A549 (cell line): Measurements from ENCODE around the gene WIPF3. TPM values are rescaled to one million over a fixed set of nuclear protein-coding genes. Genes with fewer than 3 reads are reported as not detected.
"Not testable (repeated sequence)": the region's sequence is repeated elsewhere in the genome, so short reads cannot be mapped to it uniquely, and the experiment has no call there.

ENCODE experiments used
- ATAC-seq, 2 experiments: fragments of 200-7000 bp in 1 of 2; fragments of >200 bp in 1 of 2; cut with Nextera tagmentation in 1 of 2; cut with Tn5 transposase in 1 of 2; 3 replicates each; pipeline versions ENCODE4 v1.8.0 to v1.9.1; 2018 to 2020; ENCODE audit warnings: mild to moderate bottlenecking in 1 of 2, moderate library complexity in 1 of 2
- CTCF ChIA-PET: fragments of 300-600 bp; sonication (Branson Sonifier 250); formaldehyde crosslinking; extraction: SDS; loops from one replicate; lab custom pipeline; 2021; ENCODE audit warnings: antibody characterized with exemption, inconsistent platforms; lab: Yijun Ruan, JAX
- POLR2A ChIA-PET: fragments of 350-600 bp; formaldehyde crosslinking; extraction: SDS; loops from one replicate; lab custom pipeline; 2021; ENCODE audit warnings: antibody characterized with exemption, inconsistent platforms; lab: Yijun Ruan, JAX
- DNase-seq, 2 experiments: peaks; one replicate each; pipeline versions ENCODE4 v3.0.0 to v3.0.0-alpha.2; 2011 to 2016; ENCODE audit warnings: low read depth in 1 of 2, low spot score in 1 of 2
- FAIRE-seq: peaks from 2 replicates; lab custom pipeline; 2011; peaks lifted over from hg19 to GRCh38; lab: Jason Lieb, UNC
- H3K27ac ChIP-seq, 2 experiments: fragments of >200 bp; sonication (Bioruptor Twin); formaldehyde crosslinking; 3 replicates each; pipeline ENCODE4 v1.5.1; 2016 to 2017
- H3K4me1 ChIP-seq: fragments of >200 bp; sonication (Bioruptor Twin); formaldehyde crosslinking; 3 replicates; pipeline ENCODE4 v1.6.1; 2016
- H3K4me2 ChIP-seq: fragments of >200 bp; sonication (Bioruptor Twin); formaldehyde crosslinking; 3 replicates; pipeline ENCODE4 v1.6.1; 2016
- H3K4me3 ChIP-seq: fragments of >200 bp; sonication (Bioruptor Twin); formaldehyde crosslinking; 3 replicates; pipeline ENCODE4 v1.5.1; 2016
- H3K9me3 ChIP-seq: fragments of >200 bp; sonication (Bioruptor Twin); formaldehyde crosslinking; 3 replicates; pipeline ENCODE4 v1.6.1; 2016
- CHD2 ChIP-seq: fragments of 150-350 bp; IDR thresholded peaks from 2 replicates; pipeline ENCODE4 v1.6.1; 2014; ENCODE audit warnings: low read length; ENCODE audit not compliant: partially characterized antibody
- EHF ChIP-seq: fragments of 250-450 bp; sonication (Bioruptor Pico); IDR thresholded peaks from 2 replicates; pipeline ENCODE4 v1.5.0; 2020; ENCODE audit warnings: mild to moderate bottlenecking
- EHMT2 ChIP-seq: fragments of 200-600 bp; sonication (generic); IDR thresholded peaks from 2 replicates; pipeline ENCODE4 v1.6.1; 2016; ENCODE audit warnings: antibody characterized with exemption, low read depth, mild to moderate bottlenecking, moderate library complexity
- ESRRA ChIP-seq: fragments of 150-350 bp; IDR thresholded peaks from 2 replicates; pipeline ENCODE4 v1.6.1; 2014; ENCODE audit warnings: mild to moderate bottlenecking, low read length, borderline replicate concordance
- FOSL2 ChIP-seq, 2 experiments: fragments of 450-650 bp in 1 of 2; fragments of >200 bp in 1 of 2; sonication (Bioruptor Twin) in 1 of 2; formaldehyde crosslinking; IDR thresholded peaks; 2 replicates each; pipeline versions ENCODE4 v1.5.0 to v1.6.1; 2016 to 2020; ENCODE audit warnings: mild to moderate bottlenecking in 1 of 2, moderate library complexity in 1 of 2
- HOXA7 ChIP-seq: fragments of 250-450 bp; sonication (Bioruptor Pico); IDR thresholded peaks from 2 replicates; pipeline ENCODE4 v1.5.0; 2020; ENCODE audit warnings: mild to moderate bottlenecking, moderate library complexity
- HOXB13 ChIP-seq: fragments of 250-450 bp; sonication (Bioruptor Pico); IDR thresholded peaks from 2 replicates; pipeline ENCODE4 v1.5.0; 2020; ENCODE audit warnings: low read depth, mild to moderate bottlenecking, moderate library complexity
- KDM5A ChIP-seq: fragments of 200-600 bp; sonication (generic); IDR thresholded peaks from 2 replicates; pipeline ENCODE4 v1.6.1; 2016; ENCODE audit warnings: antibody characterized with exemption, mild to moderate bottlenecking
- MAFK ChIP-seq: fragments of 450-650 bp; IDR thresholded peaks from 2 replicates; pipeline ENCODE4 v1.6.1; 2014; ENCODE audit not compliant: partially characterized antibody
- MYC ChIP-seq: IDR thresholded peaks from 2 replicates; pipeline ENCODE4 v1.6.1; 2012; ENCODE audit warnings: mild to moderate bottlenecking, inconsistent platforms, low read length, improper control_type of control experiment, borderline replicate concordance
- NR3C1 ChIP-seq: fragments of >200 bp; sonication (Bioruptor Twin); formaldehyde crosslinking; IDR thresholded peaks from 3 replicates; pipeline ENCODE4 v1.6.1; 2017
- POLR2A ChIP-seq: IDR thresholded peaks from 2 replicates; pipeline ENCODE4 v1.6.1; 2012; ENCODE audit warnings: mild to moderate bottlenecking, low read length
- POLR2AphosphoS2 ChIP-seq: conservative IDR thresholded peaks from 2 replicates; pipeline ENCODE4 v1.6.1; 2012; ENCODE audit warnings: low read length, improper control_type of control experiment, inconsistent platforms
- RAD21 ChIP-seq, 2 experiments: fragments of >200 bp in 1 of 2; sonication (Bioruptor Twin) in 1 of 2; formaldehyde crosslinking in 1 of 2; IDR thresholded peaks in 1 of 2; conservative IDR thresholded peaks in 1 of 2; 2 replicates in 1 of 2; 3 replicates in 1 of 2; pipeline ENCODE4 v1.6.1; 2012 to 2018; ENCODE audit warnings: inconsistent platforms in 1 of 2
- RCOR1 ChIP-seq: fragments of 150-350 bp; IDR thresholded peaks from 2 replicates; pipeline ENCODE4 v1.6.1; 2014; ENCODE audit warnings: antibody characterized with exemption, low read length, low read depth
- SMC3 ChIP-seq: fragments of >200 bp; sonication (Bioruptor Twin); formaldehyde crosslinking; IDR thresholded peaks from 3 replicates; pipeline ENCODE4 v1.6.1; 2018; ENCODE audit warnings: inconsistent platforms
- SREBF2 ChIP-seq: fragments of 450-650 bp; IDR thresholded peaks from 2 replicates; pipeline ENCODE4 v1.6.1; 2014; ENCODE audit warnings: mild to moderate bottlenecking, moderate library complexity
- ZNF302 ChIP-seq: fragments of 250-450 bp; sonication (Bioruptor Pico); IDR thresholded peaks from 2 replicates; pipeline ENCODE4 v1.9.0; 2021; ENCODE audit warnings: inconsistent platforms, mild to moderate bottlenecking, moderate library complexity
- WGBS: methylation state at CpG from one replicate; pipeline ENCODE4 v1.1.6; 2017; ENCODE audit errors: missing lambda C conversion rate; 5-methylcytosine and 5-hydroxymethylcytosine counted together
- polyA plus RNA-seq, 4 experiments: library from polyadenylated mRNA; depleted of rRNA in 3 of 4; stranded (reverse); fragments of >200 nt; fragmentation: RNase III in 1 of 4; extraction: RNeasy Plus Mini Kit Qiagen cat#74134 plus additional on column Dnase treatment in 1 of 4; gene quantifications; 2 replicates in 3 of 4; 3 replicates in 1 of 4; pipeline ENCODE4 v1.2.3, GENCODE V29; 2011 to 2017
- TF ChIP-seq, protein P1 (sequence below): fragments of 150-350 bp; IDR thresholded peaks from 2 replicates; pipeline ENCODE4 v1.6.1; 2014; ENCODE audit warnings: low read depth, mild to moderate bottlenecking, low read length
- TF ChIP-seq, protein P2 (sequence below): IDR thresholded peaks from 2 replicates; pipeline ENCODE4 v1.6.1; 2012; ENCODE audit warnings: low read depth, borderline replicate concordance
- TF ChIP-seq, protein P3 (sequence below): fragments of >200 bp; sonication (Bioruptor Twin); formaldehyde crosslinking; IDR thresholded peaks from 2 replicates; pipeline ENCODE4 v1.6.1; 2016
- TF ChIP-seq, protein P4 (sequence below): fragments of >200 bp; sonication (Bioruptor Twin); formaldehyde crosslinking; IDR thresholded peaks from 3 replicates; pipeline ENCODE4 v1.5.1; 2016
- TF ChIP-seq, protein P5 (sequence below): fragments of >200 bp; sonication (Bioruptor Twin); formaldehyde crosslinking; IDR thresholded peaks from 3 replicates; pipeline ENCODE4 v1.6.1; 2016

The WIPF3 gene
- polyA plus RNA-seq, 2 of the 4 experiments (the other 2 are of a cell fraction): 0.10 to 0.30 TPM

DNA sequence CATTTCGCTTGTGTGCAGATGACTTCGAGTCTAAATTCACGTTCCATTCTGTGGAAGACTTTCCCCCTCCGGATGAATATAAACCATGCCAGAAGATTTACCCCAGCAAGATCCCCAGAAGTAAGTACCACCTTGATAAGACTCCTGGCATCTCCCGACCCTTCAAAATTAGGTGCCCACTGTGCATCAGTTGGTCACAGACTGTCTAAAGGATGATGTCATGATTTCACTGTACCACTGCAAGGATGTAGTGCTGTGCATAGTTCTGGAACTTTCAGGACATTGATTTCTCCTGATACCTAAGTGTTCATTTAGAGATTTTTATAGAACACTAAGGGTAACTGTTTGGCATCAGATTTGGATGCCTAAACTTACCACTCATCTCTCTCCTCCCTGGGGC lies 83.0 kb downstream of the WIPF3 start:
- Histone ChIP-seq H3K4me1 (no peaks in the 10 kb centered on the region), H3K4me2 (no peak overlapping the region), H3K9me3 (no peaks in the 10 kb centered on the region), H3K27ac (no peak overlapping the region), H3K4me3 (no peak overlapping the region)
- no peak for DNase-seq
- 65% methylated on average over 5 of the region's 5 CpGs for WGBS
- FAIRE-seq: no peak
- CTCF ChIA-PET: interaction anchor here (1.0 to 1.3 kb wide), 2 partner anchors 9 to 11 kb away, joined by 3 to 7 read pairs; no protein-coding TSS in a partner anchor
- TF ChIP-seq NR3C1 (no peak), MYC (no peak), FOSL2 (IDR thresholded peaks at IDR 0.05) (no peak), FOSL2 (CRISPR knock-in tag; IDR thresholded peaks at IDR 0.05) (no peak), POLR2AphosphoS2 (no peak), SMC3 (no peak), HOXB13 (CRISPR knock-in tag) (no peak), KDM5A (no peak)
- TF ChIP-seq, protein P1, sequence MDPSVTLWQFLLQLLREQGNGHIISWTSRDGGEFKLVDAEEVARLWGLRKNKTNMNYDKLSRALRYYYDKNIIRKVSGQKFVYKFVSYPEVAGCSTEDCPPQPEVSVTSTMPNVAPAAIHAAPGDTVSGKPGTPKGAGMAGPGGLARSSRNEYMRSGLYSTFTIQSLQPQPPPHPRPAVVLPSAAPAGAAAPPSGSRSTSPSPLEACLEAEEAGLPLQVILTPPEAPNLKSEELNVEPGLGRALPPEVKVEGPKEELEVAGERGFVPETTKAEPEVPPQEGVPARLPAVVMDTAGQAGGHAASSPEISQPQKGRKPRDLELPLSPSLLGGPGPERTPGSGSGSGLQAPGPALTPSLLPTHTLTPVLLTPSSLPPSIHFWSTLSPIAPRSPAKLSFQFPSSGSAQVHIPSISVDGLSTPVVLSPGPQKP: no peak
- POLR2A ChIA-PET: no interaction called here
- ATAC-seq: no peak

DNA sequence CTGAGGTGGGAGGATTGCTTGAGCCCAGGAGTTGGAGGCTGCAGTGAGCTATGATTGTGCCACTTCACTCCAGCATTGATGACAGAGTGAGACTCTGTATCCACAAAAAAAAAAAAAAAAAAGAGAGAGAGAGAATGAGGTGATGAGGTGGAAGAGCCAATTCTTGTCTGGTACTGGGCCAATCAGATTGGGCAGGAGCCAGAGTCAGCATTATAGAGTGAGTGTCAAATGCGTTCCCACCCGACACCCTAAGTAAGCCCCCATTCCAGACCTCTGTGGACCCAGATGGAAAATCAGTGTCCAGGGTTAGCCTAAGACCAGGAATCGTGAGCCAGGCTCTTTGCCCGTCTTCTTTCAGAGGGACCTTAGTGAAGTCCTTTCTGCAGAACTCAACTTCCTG lies 83.9 kb downstream of the WIPF3 start:
- no peak for DNase-seq
- no peak for FAIRE-seq
- Histone ChIP-seq H3K4me3 (no peak overlapping the region), H3K4me2 (no peak overlapping the region), H3K27ac (no peak overlapping the region), H3K4me1 (no peaks in the 10 kb centered on the region), H3K9me3 (no peaks in the 10 kb centered on the region)
- WGBS: 92% methylated on average over 3 of the region's 4 CpGs
- no peak for TF ChIP-seq RCOR1
- ChIA-PET POLR2A (no interaction called here), CTCF (interaction anchor here (1.3 kb wide), 1 partner anchor 12 kb away, joined by 7 read pairs; no protein-coding TSS in a partner anchor)
- no peak for ATAC-seq

DNA sequence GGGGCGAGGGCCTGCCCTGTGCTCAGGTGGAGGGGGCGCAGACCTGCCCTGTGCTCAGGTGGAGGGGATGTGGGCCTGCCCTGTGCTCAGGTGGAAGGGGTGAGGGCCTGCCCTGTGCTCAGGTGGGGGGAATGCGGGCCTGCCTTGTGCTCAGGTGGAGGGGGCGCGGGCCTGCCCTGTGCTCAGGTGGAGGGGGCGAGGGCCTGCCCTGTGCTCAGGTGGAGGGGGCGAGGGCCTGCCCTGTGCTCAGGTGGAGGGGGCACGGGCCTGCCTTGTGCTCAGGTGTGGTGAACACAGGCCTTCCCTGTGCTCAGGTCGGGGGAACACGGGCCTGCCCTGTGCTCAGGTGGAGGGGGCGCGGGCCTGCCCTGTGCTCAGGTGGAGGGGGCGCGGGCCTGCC lies 84.5 kb downstream of the WIPF3 start:
- FAIRE-seq, H3K4me3 ChIP-seq, H3K4me2 ChIP-seq, POLR2A ChIA-PET, H3K9me3 ChIP-seq, H3K27ac ChIP-seq, ATAC-seq, DNase-seq, H3K4me1 ChIP-seq: not testable (repeated sequence)
- WGBS: no CpG with 5 or more reads among the region's 14 CpGs
- CTCF ChIA-PET: interaction anchor here (1.3 kb wide), 1 partner anchor 12 kb away, joined by 7 read pairs; no protein-coding TSS in a partner anchor

DNA sequence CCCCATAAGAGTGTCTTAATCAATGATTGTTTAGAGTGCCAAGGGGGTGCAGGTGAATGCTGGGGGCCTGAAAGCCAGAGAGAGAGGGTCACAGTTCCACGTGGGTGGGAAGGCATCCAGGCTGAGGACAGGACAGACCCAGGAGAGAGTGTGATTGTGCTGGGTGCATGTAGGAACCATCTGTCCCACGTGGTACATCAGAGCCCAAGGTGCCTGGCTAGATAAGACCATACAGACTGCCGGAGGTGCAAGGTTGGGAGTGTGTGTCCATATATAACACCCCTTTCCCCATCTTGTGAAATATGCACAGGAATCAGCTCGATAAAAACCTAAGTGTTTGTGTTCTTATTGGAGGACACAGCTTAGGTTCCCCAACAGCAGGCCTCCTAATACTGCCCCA lies 85.5 kb downstream of the WIPF3 start:
- Histone ChIP-seq H3K4me3 (no peak overlapping the region), H3K4me1 (no peaks in the 10 kb centered on the region), H3K4me2 (no peak overlapping the region), H3K9me3 (no peaks in the 10 kb centered on the region), H3K27ac (no peak overlapping the region)
- TF ChIP-seq, protein P2, sequence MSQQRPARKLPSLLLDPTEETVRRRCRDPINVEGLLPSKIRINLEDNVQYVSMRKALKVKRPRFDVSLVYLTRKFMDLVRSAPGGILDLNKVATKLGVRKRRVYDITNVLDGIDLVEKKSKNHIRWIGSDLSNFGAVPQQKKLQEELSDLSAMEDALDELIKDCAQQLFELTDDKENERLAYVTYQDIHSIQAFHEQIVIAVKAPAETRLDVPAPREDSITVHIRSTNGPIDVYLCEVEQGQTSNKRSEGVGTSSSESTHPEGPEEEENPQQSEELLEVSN: no peak
- no peak for TF ChIP-seq SREBF2
- TF ChIP-seq RAD21 (conservative IDR thresholded peaks at IDR 0.05 in 1 of 2, IDR thresholded peaks at IDR 0.05 in 1 of 2): no peak
- no peak for TF ChIP-seq KDM5A
- TF ChIP-seq HOXA7: no peak
- no peak for TF ChIP-seq MAFK
- CTCF ChIA-PET: no interaction called here
- POLR2A ChIA-PET: no interaction called here
- DNase-seq (no peak), ATAC-seq (0 out of 6 replicates have a peak, but pooled peaks of 1 of the 2 experiments have one; percentile 20), FAIRE-seq (no peak)
- 38% methylated on average over 4 of the region's 4 CpGs for WGBS

DNA sequence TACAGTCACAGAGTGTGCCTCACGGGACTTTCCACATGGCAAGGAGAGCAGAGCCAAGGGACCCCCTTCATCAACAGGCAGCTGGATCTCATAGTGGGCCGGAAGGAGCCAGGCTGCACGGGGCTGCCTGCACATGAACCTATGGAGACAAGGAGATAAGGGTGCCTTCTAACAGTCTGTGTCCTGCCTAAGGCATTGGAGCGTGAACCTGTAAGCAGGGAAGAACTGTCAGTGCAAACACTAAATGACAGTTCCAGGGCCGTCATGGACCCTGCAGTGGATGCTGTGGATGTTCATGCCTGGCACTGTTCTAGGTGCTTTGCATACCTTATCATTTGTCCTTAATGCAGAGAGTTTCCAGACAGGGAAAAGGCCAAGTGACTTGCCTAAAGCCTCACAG lies 85.9 kb downstream of the WIPF3 start:
- H3K27ac ChIP-seq: no peak overlapping the region
- DNase-seq: no peak
- no peak for TF ChIP-seq POLR2A
- TF ChIP-seq ZNF302 (CRISPR knock-in tag): no peak
- no peak for TF ChIP-seq EHF (CRISPR knock-in tag)
- no peak for TF ChIP-seq RAD21 (conservative IDR thresholded peaks at IDR 0.05 in 1 of 2, IDR thresholded peaks at IDR 0.05 in 1 of 2)
- TF ChIP-seq, protein P3, sequence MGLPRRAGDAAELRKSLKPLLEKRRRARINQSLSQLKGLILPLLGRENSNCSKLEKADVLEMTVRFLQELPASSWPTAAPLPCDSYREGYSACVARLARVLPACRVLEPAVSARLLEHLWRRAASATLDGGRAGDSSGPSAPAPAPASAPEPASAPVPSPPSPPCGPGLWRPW: no peak
- TF ChIP-seq, protein P4, sequence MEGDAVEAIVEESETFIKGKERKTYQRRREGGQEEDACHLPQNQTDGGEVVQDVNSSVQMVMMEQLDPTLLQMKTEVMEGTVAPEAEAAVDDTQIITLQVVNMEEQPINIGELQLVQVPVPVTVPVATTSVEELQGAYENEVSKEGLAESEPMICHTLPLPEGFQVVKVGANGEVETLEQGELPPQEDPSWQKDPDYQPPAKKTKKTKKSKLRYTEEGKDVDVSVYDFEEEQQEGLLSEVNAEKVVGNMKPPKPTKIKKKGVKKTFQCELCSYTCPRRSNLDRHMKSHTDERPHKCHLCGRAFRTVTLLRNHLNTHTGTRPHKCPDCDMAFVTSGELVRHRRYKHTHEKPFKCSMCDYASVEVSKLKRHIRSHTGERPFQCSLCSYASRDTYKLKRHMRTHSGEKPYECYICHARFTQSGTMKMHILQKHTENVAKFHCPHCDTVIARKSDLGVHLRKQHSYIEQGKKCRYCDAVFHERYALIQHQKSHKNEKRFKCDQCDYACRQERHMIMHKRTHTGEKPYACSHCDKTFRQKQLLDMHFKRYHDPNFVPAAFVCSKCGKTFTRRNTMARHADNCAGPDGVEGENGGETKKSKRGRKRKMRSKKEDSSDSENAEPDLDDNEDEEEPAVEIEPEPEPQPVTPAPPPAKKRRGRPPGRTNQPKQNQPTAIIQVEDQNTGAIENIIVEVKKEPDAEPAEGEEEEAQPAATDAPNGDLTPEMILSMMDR: no peak
- no peak for TF ChIP-seq ESRRA
- TF ChIP-seq, protein P5, sequence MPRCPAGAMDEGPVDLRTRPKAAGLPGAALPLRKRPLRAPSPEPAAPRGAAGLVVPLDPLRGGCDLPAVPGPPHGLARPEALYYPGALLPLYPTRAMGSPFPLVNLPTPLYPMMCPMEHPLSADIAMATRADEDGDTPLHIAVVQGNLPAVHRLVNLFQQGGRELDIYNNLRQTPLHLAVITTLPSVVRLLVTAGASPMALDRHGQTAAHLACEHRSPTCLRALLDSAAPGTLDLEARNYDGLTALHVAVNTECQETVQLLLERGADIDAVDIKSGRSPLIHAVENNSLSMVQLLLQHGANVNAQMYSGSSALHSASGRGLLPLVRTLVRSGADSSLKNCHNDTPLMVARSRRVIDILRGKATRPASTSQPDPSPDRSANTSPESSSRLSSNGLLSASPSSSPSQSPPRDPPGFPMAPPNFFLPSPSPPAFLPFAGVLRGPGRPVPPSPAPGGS: no peak
- no peak for TF ChIP-seq EHMT2
- no peak for TF ChIP-seq CHD2
- TF ChIP-seq, all 56 proteins: peak for 0
- no peaks in the 10 kb centered on the region for H3K9me3 ChIP-seq
- WGBS: 69% methylated on average over 5 of the region's 5 CpGs
- no peaks in the 10 kb centered on the region for H3K4me1 ChIP-seq
- ATAC-seq (no peak; a peak in 1 of 6 replicates), FAIRE-seq (no peak)
- H3K4me3 ChIP-seq: no peak overlapping the region
- ChIA-PET POLR2A (no interaction called here), CTCF (no interaction called here)
- H3K4me2 ChIP-seq: no peak overlapping the region
